Cortex of kidney (tissue), 1 donor: ENCODE data around the gene RFWD3.
"Not testable (repeated sequence)": the region's sequence is repeated elsewhere in the genome, so short reads cannot be mapped to it uniquely, and the experiment has no call there.

Source experiments
- DNase-seq: peaks from one replicate; lab custom pipeline; 2025; lab: John Stamatoyannopoulos, UW

RFWD3 gene

DNA sequence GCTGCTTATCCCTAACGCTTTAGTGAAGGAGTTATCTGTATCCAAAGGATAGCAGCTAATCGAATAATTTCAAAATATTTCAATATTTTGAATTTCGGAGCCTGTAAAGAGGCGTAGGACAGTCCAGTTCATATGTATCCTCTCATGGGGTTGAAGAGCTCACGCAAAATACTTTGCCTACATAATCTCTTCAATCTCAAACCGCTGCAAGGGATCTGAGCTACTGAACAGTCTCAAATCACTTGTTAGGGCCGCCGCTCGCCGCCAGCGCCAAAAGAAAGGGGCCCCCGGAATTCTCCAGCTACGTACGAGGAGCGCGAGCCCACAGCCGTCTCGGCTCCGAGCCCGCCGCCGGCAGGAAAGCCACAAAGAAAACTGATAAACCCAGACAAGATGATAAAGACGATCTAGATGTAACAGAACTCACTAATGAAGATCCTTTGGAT, 601 bp upstream of the RFWD3 start:
- no peak for DNase-seq

DNA sequence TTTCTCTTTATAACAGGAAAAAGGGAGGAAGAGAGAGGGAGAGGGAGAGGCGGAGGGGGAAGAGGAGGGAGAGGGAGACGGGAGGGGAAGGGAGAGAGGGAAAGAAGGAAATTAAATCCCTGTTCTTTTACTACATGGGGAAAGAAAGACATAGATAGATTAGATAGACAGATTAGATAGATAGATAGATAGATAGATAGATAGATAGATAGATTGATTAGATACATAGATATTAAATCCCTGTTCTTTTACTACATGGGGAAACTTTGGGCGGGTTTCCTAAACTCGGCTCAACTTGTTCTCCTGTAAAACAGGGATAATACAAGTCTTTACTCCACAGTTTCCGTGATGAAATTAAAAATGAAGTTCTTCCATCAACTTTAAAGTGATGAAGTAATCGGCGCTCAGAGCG, 661 bp downstream of the RFWD3 start:
- DNase-seq: no peak

DNA sequence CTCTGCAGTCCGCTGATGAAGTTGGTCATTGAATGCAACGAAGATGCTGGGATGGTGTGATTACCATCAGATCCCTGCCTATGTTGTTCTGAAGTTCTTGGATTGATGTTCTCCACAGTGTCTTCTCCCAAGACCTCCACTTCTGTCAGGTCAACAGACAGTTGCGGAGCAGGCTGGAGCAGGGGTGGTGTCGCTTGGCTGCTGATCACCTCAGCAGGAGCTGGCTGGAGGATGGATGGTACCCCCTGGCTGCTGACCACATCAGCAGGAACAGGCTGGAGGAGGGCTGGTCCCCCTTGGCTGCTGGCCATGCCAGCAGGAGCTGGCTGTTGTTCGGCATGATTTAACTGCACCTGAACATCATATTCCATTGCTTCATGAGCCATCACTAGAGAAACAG, 5.6 kb downstream of the RFWD3 start:
- no peak for DNase-seq

DNA sequence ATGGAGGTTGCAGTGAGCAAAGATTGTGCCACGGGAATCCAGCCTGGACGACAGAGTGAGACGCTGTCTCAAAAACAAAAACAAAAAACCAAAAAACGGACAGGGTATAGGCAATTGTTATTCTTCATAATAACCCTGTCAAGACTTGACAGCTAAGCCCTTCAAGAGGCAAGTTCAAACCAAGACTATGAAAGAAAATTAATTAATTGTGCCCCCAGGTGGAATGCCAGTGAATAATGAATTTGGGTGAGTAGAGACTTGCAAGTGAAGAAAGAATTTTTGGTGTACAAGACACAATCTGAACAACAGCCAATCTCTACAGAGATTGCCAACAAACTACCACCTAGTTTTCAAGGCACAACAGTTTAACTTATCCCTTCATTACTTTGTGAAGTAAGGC, 6.3 kb downstream of the RFWD3 start:
- no peak for DNase-seq

DNA sequence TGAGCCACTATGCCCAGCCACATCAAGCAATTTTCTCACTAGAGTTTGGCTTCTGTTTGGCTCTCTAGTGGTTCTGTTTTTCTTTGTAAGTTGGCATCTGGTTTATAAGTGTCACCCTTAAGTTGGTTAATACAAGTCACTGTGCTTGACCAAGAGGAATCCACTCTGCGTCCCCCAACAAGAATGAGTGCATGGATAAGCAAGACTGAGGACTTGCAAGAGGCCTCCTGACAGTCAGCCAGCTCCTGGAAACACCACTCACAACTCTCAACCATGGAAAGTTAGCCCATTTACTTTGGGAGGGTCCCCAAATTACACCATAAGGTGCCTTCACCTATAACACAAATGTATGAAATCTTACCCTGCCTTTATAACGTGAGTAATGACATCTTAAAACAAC, 7.6 kb downstream of the RFWD3 start:
- DNase-seq: no peak

DNA sequence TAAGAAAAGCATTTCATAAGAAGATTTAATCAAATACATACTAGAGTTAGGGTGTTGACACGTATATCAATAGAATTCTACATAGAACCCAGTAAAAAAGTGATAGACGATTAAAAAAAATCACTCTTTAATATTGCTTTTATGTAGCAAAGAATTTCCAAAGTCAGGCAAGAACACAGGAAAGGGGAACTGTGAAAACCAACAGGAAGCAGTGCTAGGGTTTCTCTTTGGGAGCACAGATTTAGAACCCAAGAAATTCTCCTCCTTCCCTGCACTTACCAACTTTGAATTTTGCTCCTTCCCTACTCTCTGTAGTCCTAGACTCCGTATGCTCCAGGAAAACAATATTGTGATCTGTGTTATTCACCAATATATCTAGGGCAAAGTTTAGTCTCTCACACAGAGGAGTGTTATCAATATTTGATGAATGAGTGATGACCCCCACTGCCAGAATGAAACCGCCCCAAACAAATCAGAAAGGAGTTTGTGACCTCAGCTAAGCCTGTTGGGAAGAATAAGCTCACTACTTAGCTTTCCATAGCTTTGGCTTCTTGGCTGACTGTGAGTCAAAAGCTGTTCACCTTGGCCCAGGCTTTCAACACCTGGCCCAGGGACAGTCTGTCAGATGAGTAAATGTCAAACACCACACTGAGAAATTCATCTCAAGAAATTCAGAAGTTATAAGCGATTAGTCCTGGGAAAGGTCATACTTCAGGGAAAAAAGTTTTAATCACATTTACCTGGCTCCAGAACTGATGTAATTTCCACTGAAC, 8.6 kb downstream of the RFWD3 start:
- DNase-seq: no peak

DNA sequence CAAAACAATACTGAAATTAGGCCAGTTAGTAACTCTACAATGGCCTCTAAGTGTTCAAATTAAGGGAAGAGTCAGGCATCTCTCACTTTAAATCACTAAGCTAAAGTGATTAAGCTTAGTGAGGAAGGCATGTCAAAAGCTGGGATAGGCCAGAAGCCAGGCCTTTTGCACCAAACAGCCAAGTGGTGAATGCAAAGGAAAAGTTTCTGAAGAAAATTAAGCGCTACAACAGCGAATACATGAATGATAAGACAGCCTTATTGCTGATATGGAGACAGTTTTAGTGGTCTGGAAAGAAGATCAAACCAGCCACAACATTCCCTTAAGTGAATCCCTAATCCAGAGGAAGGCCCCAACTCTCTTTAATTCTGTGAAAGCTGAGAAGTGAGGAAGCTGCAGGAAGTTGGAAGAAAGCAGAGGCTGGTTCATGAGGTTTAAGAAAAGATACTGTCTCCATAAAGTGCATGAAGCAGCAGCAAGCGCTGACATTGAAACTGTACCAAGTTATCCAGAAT, 12.1 kb downstream of the RFWD3 start:
- no peak for DNase-seq

DNA sequence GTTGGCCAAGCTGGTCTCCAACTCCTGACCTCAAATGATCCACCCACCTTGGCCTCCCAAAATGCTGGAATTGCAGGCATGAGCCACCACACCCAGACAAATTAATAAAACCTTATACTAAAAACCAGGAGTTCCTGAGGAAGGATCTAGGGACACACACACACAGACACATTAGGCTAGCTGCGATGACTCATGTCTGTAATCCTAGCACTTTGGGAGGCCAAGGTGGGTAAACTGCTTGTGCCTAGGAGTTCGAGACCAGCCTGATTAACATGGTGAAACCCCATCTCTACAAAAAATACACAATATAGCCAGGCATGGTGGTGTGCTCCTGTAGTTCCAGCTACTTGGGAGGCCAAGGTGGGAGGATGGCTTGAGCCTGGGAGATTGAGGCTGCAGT, 13.8 kb downstream of the RFWD3 start:
- not testable (repeated sequence) for DNase-seq

DNA sequence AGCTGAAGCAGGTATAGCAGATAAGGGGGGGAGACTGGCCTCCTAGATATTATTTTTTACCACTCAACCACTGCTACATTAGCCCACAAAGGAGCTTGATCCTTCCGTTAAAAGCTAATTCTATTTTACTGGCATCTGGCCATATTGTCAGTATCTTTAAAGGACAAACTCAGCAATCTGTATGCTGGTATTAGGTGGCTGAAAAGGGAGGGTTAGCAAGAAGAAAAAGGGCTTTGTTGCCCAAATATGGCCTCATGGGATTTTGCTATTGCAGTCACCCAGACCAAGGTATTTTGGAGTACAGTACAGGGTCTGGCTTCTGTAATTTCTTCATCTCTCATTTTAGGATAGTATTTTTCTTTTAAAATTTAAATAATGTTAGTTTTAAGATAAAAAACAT, 14.4 kb downstream of the RFWD3 start:
- no peak for DNase-seq

DNA sequence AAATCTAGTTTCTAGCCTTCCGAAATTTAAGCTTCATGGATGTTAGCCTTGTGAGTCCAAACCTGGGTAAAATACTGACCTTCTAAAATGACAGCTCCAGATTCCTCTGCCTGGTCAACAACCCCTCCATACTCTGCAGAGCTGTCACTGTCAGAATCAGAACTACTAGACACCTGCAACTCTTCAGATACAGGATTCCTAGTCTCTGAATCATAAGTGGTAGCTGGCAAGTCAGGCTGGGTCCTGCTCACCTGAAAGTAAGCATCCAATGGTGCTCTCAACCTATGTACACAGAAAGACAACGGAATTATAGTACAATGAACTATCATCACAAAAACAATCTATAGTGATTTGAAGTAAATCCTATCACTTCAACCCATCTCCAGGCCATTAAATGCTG, 14.8 kb downstream of the RFWD3 start:
- DNase-seq: no peak

DNA sequence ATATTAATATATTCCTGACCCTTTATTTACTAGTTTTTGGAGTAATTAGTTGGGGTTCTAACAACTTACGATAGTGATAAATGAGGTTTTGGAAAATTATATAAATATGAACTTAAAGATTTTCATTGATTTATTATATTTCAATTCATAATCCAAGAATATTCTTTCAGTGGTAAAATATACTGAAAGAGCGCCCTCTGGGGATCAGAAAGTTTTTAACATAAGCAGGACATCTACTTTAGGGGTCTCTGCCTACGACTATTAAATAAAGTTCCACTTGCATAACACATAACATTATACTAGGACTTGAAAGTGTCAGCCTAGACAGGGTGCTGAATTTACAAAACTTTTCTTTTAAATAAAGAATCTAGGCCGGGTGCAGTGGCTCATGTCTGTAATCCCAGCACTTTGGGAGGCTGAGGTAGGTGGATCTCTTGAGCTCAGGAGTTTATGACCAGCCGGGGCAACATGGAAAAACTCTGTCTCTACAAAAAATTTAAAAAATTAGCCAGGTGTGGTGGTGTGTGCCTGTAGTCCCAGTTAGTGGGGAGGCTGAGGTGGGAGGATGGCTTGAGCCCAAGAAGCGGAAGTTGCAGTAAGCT, 15.6 kb downstream of the RFWD3 start:
- DNase-seq: no peak

DNA sequence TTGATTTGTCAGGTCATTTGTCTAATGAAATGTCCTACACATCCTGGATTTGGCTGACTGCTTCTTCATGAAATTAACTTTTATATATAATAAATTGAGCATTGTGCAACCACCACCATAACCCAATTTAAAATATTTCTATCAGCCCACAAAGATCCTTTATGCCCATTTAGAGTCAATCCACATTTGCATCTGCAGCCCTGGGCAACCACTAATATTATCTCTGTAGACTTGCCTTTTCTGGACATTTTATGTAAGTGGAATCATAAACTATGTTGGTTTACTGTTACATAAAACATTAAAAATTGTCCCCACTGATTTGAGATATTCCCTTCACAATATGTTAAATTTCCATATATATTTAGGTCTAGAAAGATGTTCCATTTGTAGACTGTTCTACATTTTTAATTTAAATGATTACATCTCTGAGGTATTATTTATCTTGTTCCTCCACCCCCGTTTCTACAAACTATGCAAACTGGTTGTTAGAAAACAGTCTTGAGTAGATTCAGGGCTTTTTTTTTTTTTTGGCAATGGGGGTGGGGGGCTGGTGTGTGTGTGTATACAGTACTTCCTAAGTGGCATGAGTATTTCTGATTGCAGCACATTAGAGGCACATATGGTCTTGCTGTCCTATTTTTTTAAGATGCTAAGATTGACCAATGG, 16.7 kb downstream of the RFWD3 start:
- no peak for DNase-seq

DNA sequence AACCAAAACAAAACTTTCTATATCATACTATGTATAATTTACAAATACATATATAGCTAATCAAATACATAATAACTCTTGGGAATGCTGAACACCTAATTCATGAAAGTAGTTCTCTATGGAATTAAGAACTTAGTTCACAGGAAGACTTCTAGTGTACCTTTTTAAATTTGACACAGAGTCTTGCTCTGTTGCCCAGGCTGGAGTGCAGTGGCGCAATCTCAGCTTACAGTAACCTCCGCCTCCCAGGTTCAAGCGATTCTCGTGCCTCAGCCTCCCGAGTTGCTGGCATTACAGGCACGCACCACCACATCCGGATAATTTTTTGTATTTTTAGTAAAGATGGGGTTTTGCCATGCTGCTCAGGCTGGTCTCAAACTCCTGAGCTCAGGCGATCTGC, 24.7 kb downstream of the RFWD3 start:
- no peak for DNase-seq

DNA sequence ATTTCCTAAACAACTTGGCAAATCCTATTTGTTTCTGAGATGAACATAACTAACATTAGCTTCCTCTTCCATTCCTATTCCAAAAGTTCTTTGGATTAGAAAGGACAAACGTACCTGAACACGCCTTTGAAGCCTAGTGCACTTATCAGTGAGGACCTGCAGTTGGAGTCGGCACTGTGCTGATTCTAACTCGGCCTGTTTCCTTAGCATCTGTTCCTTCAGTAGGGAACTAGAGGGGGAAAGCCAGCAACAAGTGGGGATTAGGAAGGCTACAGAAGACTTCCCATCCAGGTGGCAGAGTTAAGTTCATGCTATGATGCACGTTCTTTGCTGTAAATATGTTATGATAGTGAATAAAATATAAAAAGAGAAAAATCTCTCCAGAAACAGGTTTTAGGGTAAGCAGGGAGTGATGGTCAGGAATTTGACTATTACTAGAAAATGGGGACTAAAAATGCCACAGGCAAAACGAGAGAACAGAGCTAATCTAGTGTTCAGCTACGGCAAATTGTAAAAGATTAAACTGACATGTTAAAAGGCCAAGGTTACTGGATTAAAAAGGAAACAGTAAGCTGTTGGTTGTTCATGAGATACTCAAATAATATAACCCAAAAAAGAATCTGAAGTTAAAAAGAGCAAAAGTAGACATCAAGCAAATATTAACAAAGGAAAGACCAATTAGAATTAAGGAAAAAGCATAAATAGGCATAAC, 28.8 kb downstream of the RFWD3 start:
- no peak for DNase-seq

DNA sequence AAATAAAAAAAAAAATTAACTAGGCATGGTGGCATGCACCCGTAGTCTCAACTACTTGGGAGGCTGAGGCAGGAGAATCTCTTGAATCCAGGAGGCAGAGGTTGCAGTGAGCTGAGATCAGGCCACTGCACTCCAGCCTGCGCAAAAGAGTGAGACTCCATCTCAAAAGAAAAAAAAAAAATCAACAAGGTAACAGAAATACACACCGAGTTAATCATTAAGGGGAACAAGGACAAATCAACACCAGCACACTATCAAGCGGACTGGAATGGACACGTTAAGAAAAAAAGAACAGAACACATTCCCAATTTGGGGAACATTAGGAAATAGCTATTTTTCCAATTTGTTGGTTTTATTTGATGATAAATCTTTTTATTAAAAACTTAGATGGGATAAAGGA, 31.4 kb downstream of the RFWD3 start:
- DNase-seq: no peak

DNA sequence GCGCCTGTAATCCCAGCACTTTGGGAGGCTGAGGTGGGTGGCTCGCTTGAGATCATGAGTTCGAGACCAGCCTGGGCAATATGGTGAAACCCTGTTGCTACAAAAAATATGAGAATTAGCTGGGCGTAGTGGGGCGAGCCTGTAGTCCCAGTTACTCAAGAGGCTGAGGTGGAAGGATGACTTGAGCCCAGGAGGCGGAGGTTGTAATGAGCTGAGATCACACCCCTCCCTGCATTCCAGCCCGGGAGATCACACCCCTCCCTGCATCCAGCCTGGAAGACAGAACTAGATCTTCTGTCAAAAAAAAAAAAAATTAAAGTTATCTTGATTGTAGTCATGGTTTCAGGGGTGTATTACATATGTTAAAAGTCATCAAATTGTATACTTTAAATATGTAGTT, 33.0 kb downstream of the RFWD3 start:
- no peak for DNase-seq

DNA sequence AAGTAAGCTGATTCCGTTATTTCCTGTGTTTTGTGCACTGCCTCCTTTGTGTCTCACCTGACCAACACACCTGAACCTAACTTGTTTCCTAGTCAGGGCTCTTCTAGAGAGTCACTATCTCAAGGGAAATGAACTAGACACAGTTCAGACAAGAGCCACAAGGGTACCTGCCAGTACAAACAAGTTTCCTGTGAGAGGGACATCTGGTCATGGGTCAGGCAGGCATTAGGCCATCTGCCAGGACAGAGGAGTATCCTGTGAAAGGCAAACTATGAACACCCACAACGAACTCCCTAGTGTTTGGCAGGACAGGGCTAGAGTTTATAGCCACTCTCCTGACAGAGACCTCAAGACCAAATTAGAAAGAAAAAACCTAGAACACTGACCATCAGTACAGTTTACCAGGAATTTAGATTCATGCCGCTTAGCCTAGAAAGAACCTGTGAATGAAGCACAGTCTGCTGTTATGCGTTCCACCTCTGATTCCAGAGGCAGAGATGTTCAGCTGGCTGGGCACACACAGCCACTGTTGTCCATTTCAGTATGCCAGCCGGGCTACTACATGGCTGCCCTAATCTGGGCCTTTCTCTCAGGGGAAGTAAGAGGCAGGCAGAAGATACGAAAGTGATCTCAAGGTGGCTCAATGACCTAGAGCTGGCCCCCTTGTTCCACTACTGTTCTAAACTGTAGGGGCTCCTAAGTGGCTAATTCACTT, 39.0 kb downstream of the RFWD3 start:
- no peak for DNase-seq

DNA sequence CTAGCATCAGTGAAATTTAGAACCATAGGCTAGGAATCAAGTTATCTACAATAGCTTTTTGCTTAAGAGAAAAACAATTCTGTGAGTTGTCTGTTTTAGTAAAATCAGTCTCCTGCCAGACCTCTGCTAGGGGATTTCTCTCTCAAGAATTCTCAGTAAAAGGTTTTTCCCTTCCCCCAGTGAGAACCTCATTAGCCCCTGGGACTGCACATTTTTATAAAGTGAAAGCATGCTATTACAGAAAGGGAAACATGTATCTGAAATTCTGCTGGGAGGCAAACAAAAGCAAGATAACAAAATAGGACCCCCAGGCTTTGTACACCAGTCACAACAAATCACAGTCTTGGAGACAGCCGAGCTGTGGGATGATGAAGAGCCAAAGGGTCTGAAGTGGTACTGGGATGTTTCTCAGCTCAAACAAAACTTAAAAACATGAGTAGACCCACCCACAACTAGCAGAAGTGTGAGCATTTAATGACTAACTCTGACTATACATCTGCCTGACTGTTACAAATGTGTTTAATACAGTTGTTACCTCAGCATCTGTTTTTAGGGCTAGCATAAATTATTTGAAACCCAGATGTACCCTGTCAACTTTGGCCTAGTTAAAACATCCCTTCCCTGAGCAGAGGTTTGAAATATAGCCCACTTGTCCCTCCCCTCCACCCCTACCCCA, 39.8 kb downstream of the RFWD3 start:
- no peak for DNase-seq

DNA sequence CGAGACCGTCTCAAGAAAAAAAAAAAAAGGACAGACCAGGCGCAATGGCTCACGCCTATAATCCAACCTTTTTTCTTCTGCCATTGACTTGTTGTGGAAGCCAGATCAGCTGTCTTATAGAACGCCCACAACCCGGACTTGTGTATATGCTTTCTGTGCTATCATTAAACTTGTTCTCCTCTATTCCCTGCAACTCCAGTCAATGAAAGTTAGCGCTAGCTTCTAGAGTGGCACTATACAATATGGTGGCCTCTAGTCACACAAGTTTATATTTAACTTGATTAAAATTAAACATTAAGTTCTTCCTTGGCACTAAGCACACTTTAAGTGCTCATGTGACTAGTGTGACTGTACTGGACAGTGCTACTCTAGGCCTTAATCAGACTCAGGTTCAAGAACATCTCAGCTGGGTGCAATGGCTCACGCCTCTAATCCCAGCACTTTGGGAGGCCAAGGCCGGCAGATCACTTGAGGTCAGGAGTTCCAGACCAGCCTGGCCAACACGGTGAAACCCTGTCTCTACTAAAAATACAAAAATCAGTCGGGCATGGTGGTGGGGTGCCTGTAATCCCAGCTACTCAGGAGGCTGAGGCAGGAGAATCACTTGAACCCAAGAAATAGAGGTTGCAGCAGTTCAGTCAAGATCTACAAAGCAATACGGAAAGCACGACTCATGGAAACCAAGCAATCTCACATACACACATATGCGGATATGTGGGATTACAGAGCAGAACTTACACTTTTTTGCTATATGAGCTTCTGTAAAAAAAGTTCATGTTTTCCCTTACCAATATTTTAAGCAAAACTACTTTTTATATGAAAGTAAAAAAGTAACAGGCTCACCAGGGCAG, 41.0 kb downstream of the RFWD3 start:
- no peak for DNase-seq

DNA sequence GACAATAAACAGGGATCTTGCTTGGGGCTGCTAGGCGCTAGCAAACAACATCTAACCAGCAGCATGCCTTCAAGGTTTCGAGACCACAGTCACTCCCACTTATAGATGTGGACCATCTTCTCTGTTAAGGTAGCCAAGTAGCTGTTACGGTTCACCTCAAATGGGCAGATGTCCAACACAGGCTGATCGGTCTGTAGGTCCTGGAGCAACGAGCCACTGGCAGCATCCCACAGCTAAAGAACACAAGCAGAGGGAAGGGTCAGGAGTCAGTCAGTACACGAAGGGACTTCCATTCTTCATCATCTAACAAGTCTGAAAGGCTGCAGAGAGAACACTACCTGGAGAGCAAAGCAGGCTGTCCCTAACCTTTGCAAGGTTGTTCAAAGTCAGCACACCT, 42.8 kb downstream of the RFWD3 start:
- no peak for DNase-seq
